Ovary (tissue), 9 donors: ENCODE data around the gene HYDIN. TPM values are rescaled to one million over a fixed set of nuclear protein-coding genes. Genes with fewer than 3 reads are reported as not detected.

ENCODE experiments used
- DNase-seq, 5 donors: peaks; one replicate each; pipeline ENCODE4 v3.0.0-alpha.2; 2019 to 2020
- H3K27ac ChIP-seq, 2 donors: fragments of 200-600 bp; one replicate each; pipeline versions ENCODE4 v1.5.1 to v1.8.0; 2019 to 2022
- H3K27me3 ChIP-seq: fragments of 200-600 bp; one replicate; pipeline ENCODE4 v1.8.0; 2022
- H3K36me3 ChIP-seq: fragments of 200-600 bp; sonication (generic); one replicate; pipeline ENCODE4 v1.5.1; 2019
- H3K4me1 ChIP-seq: one replicate; pipeline ENCODE4 v1.8.1; 2013; ENCODE audit warnings: mild to moderate bottlenecking, moderate library complexity; ENCODE audit not compliant: insufficient read depth
- H3K4me3 ChIP-seq: fragments of 200-600 bp; sonication (generic); one replicate; pipeline ENCODE4 v1.5.1; 2017
- H3K9me3 ChIP-seq, 2 donors: fragments of 200-600 bp in 1 of 2; sonication (generic) in 1 of 2; one replicate each; pipeline versions ENCODE4 v1.5.1 to v1.8.1; 2013 to 2019; ENCODE audit warnings: mild to moderate bottlenecking in 1 of 2, moderate library complexity in 1 of 2
- EP300 ChIP-seq: sonication (generic); formaldehyde crosslinking; IDR thresholded peaks from one replicate; pipeline ENCODE4 v1.6.1; 2017; ENCODE audit warnings: antibody characterized with exemption
- POLR2A ChIP-seq: fragments of 450-650 bp; IDR thresholded peaks from one replicate; pipeline ENCODE4 v1.6.1; 2017; ENCODE audit warnings: antibody characterized with exemption, mild to moderate bottlenecking, moderate library complexity
- WGBS, 3 donors: extraction: QIAGEN DNeasy Blood & Tissue Kit in 1 of 3; methylation state at CpG; one replicate each; pipeline versions ENCODE4 v1.1.5 to v1.1.7; 2013 to 2017; 5-methylcytosine and 5-hydroxymethylcytosine counted together
- intact Hi-C, 4 donors: fragments of 100-400 bp; cut with DNase I; formaldehyde crosslinking; loops; one replicate each; pipeline versions ENCODE4 v1.11.0 to v1.15.1; 2022 to 2023
- polyA plus RNA-seq, 2 donors: library from polyadenylated mRNA; stranded (reverse); fragments of 200-250 nt in 1 of 2; fragments of 350-450 nt in 1 of 2; fragmentation: Illumina TruSeq in 1 of 2; extraction: RNeasy Lipid Tissue Mini Kit (QIAGEN cat#74804) in 1 of 2; gene quantifications; one replicate each; pipeline ENCODE4 v1.2.3, GENCODE V29; 2013 to 2014
- total RNA-seq, 7 donors: library from RNA; depleted of rRNA in 2 of 7; stranded (reverse); fragments of >200 nt in 2 of 7; fragmentation: NEBNext Ultra II Directional in 3 of 7; extraction: Animal tissue kit (Norgen Biotek cat#: 25700) in 3 of 7; gene quantifications; one replicate each; pipeline versions ENCODE4 v1.1.0 to v1.2.4, GENCODE V29; 2016 to 2023
- TF ChIP-seq, protein P1 (sequence below), 3 donors: fragments of 450-650 bp in 2 of 3; fragments of 200-600 bp in 1 of 3; IDR thresholded peaks; one replicate each; pipeline versions ENCODE4 v1.5.1 to v1.8.0; 2016 to 2022; ENCODE audit warnings: antibody characterized with exemption in 3 of 3, mild to moderate bottlenecking in 1 of 3
- donor health status: DM: no; HTN: no; CAD: no; lungs with moderate emphysema.
- donor health status: DM: no; HTN: no; CAD: no.
- donor health status: Bipolar disorder and iron deficiency.
- donor health status: DM: yes; HTN: yes; CAD: no.
- donor health status: DM: no; HTN: no; CAD: no.
- donor health status: DM: yes; HTN: yes; CAD: no.

Gene HYDIN
- total and polyA plus RNA-seq, 9 donors: 0.39 to 59.4 (median 4.4) TPM

DNA sequence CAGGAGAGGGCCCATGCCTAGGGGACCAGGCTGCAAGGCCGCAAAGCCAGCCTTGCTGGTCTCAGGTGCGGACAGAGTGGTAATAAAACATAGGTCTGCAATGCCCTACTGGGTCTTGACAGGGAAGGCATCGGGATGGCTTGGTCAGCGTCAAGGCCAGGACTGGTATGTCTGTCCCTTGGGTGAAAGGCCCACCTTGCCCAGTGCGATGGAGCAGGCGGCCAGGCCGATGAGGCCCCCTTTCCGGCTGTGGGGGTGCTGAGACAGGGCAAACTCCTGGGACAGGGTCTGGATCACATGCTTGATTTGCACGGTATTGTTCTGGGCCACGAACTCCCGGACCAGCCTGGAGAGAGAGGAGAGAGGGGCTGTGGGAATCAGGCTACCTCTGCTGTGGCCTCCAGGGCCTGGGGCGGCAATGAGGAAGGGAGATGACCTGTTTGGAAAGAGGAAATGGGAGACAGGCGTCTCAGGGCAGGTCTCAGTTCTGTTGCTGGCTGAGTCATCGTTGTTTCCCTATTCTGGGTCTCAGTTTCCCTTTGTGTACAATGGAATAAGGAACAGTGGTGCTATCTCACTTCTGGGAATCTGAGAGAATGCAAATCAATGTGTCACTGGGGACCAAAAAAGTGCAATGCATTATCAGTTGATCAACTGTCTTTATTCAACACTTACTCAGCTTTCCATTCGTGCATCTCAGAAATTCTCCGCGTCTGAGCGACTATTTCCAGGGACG lies 444.3 kb downstream of the HYDIN start:
- 94 to 95% (median 94%) methylated on average over 19 of the region's 19 CpGs for WGBS, 3 donors
- Histone ChIP-seq H3K4me3 (no peak overlapping the region), H3K9me3 (no peaks in the 10 kb centered on the region), H3K27me3 (no peaks in the 10 kb centered on the region), H3K36me3 (no peaks in the 10 kb centered on the region), H3K4me1 (peaks cover 2% of the 10 kb centered on the region), H3K27ac (no peak overlapping the region)
- intact Hi-C loops: no loop called here
- DNase-seq: no peak
- TF ChIP-seq EP300: no peak
- TF ChIP-seq, protein P1, sequence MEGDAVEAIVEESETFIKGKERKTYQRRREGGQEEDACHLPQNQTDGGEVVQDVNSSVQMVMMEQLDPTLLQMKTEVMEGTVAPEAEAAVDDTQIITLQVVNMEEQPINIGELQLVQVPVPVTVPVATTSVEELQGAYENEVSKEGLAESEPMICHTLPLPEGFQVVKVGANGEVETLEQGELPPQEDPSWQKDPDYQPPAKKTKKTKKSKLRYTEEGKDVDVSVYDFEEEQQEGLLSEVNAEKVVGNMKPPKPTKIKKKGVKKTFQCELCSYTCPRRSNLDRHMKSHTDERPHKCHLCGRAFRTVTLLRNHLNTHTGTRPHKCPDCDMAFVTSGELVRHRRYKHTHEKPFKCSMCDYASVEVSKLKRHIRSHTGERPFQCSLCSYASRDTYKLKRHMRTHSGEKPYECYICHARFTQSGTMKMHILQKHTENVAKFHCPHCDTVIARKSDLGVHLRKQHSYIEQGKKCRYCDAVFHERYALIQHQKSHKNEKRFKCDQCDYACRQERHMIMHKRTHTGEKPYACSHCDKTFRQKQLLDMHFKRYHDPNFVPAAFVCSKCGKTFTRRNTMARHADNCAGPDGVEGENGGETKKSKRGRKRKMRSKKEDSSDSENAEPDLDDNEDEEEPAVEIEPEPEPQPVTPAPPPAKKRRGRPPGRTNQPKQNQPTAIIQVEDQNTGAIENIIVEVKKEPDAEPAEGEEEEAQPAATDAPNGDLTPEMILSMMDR (IDR thresholded peaks at IDR 0.05): no peak
- TF ChIP-seq POLR2A: no peak

DNA sequence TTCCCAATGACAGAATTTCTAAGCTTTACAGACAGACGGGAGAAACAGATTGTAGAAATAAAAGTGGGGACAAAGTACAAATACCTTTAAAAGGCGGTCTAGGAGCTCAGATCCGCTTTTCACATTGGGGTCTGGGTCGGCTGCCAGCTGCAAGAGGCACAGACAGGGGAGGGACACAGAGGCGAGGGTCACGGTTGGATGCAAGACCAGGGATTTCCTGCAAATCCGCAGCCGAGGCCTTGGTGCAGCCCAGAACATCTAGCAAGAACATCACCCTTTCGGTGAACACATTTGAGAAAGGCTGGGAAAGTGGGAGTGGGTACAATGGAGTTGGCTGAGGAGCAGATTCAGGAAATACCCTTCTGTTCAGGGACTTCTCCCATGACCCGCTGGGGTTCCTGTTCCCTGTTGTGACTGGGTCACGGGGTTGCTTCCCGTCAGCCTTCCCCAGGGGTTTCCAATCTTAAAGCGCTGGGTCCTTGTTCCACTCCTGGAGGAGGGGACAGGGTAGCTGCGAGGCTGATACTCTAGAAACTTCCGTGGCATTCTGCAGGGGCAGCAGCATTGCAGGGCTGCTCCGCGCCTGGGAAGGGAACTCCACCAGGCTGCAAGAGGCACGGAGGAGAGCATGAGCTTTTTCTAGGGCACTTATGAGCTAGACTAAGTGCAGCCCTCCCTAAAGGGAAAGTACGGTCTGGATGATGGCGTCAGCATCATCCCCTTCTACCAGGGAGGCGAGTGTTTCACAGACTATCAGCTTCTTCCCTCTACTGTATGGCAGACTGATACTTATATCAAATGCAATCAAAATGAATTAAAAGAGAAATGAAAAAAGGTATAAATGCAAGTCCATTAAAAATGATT lies 445.6 kb downstream of the HYDIN start:
- no peak for DNase-seq
- H3K4me1 ChIP-seq: peaks cover 2% of the 10 kb centered on the region
- WGBS, 3 donors: 84 to 89% (median 89%) methylated on average over 21 of the region's 21 CpGs
- intact Hi-C loops: no loop called here
- no peaks in the 10 kb centered on the region for H3K9me3 ChIP-seq
- no peaks in the 10 kb centered on the region for H3K27me3 ChIP-seq
- TF ChIP-seq EP300 (no peak), POLR2A (no peak)
- TF ChIP-seq, protein P1 (IDR thresholded peaks at IDR 0.05): no peak
- no peaks in the 10 kb centered on the region for H3K36me3 ChIP-seq
- H3K4me3 ChIP-seq: no peak overlapping the region
- H3K27ac ChIP-seq: no peak overlapping the region

DNA sequence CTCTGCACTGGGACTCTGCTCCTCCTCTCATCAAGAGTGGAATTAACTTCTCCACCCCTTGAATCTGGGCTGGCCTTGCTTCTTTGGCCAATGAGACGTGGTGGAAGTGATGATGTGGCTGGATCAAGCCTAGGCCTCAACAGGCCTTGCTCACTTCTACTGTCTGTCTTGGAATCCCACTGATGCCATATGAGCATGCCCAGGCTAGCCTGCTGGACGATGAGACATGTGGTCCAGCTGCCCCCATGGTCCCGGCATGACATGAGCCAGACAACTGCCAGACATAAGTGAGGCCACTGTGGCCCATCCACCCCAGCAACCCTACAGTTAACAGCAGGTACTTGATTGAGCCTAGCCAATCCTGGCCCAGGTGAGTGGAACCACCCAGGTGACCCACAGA lies 448.3 kb downstream of the HYDIN start:
- Histone ChIP-seq H3K27me3 (no peaks in the 10 kb centered on the region), H3K4me1 (peaks cover 7% of the 10 kb centered on the region), H3K27ac (no peak overlapping the region), H3K36me3 (no peaks in the 10 kb centered on the region), H3K9me3 (no peaks in the 10 kb centered on the region), H3K4me3 (no peak overlapping the region)
- WGBS, 3 donors: 84 to 93% (median 93%) methylated on average over 3 of the region's 3 CpGs
- TF ChIP-seq, protein P1 (IDR thresholded peaks at IDR 0.05): no peak
- TF ChIP-seq EP300 (no peak), POLR2A (no peak)
- DNase-seq: no peak
- intact Hi-C loops: no loop called here

DNA sequence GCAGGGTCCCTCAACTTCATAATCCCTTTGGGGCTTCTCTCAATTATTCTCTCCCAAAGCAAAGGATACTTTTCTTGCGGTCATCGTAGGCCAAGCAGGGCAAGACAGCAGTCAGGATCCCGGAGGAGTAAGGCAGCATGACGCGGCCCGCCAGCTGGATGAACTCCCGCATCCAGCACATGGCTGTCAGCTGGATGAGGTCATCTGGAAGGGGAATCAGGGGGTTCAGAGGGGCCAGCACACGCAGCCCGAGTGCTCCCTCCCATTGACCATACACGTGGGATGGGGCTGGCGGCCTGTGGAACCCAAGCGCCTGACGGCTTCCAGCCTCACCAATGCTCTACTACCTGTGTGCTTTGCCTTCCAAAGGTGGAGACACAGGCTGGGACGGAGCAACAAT lies 448.7 kb downstream of the HYDIN start:
- WGBS, 3 donors: 87 to 88% (median 87%) methylated on average over 14 of the region's 14 CpGs
- no peaks in the 10 kb centered on the region for H3K27me3 ChIP-seq
- peaks cover 7% of the 10 kb centered on the region for H3K4me1 ChIP-seq
- H3K4me3 ChIP-seq: no peak overlapping the region
- no peak for DNase-seq
- H3K36me3 ChIP-seq: no peaks in the 10 kb centered on the region
- no peaks in the 10 kb centered on the region for H3K9me3 ChIP-seq
- intact Hi-C loops: no loop called here
- no peak overlapping the region for H3K27ac ChIP-seq
- TF ChIP-seq, protein P1 (IDR thresholded peaks at IDR 0.05): no peak
- no peak for TF ChIP-seq POLR2A
- no peak for TF ChIP-seq EP300
